Measurements from ENCODE around the gene PPP1R15B.

DNA sequence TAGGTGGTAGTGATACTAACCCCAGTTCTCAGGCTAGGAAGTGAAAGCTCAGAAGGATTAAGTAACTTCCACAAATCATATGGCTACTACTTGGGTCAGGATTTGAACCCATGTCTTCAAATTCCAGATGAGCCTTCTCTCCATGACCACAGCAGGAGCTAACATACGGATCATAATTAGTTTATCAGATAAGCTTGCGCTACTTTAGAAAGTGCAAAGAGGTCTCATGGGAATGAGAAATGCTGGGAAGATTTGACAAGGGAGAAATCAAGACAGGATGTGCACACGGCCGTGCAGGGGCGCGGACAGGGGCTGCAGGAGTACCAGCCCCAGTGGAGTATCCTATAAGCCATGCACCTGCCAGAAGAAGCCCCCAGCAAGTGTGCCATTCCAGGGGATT lies 57.0 kb downstream of the PPP1R15B start:
- TF ChIP-seq, protein P1, sequence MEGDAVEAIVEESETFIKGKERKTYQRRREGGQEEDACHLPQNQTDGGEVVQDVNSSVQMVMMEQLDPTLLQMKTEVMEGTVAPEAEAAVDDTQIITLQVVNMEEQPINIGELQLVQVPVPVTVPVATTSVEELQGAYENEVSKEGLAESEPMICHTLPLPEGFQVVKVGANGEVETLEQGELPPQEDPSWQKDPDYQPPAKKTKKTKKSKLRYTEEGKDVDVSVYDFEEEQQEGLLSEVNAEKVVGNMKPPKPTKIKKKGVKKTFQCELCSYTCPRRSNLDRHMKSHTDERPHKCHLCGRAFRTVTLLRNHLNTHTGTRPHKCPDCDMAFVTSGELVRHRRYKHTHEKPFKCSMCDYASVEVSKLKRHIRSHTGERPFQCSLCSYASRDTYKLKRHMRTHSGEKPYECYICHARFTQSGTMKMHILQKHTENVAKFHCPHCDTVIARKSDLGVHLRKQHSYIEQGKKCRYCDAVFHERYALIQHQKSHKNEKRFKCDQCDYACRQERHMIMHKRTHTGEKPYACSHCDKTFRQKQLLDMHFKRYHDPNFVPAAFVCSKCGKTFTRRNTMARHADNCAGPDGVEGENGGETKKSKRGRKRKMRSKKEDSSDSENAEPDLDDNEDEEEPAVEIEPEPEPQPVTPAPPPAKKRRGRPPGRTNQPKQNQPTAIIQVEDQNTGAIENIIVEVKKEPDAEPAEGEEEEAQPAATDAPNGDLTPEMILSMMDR (IDR thresholded peaks at IDR 0.05), result no peak
- TF ChIP-seq POLR2A (IDR thresholded peaks at IDR 0.05), result no peak

Data from esophagus squamous epithelium (tissue), 4 donors.